ENCODE results near the gene HDAC1. TPM values are rescaled to one million over a fixed set of nuclear protein-coding genes. Genes with fewer than 3 reads are reported as not detected.
"Not testable (repeated sequence)": the region's sequence is repeated elsewhere in the genome, so short reads cannot be mapped to it uniquely, and the experiment has no call there.

Gene HDAC1
- total RNA-seq, 2 experiments from 2014 or later: 111 to 120 TPM

DNA sequence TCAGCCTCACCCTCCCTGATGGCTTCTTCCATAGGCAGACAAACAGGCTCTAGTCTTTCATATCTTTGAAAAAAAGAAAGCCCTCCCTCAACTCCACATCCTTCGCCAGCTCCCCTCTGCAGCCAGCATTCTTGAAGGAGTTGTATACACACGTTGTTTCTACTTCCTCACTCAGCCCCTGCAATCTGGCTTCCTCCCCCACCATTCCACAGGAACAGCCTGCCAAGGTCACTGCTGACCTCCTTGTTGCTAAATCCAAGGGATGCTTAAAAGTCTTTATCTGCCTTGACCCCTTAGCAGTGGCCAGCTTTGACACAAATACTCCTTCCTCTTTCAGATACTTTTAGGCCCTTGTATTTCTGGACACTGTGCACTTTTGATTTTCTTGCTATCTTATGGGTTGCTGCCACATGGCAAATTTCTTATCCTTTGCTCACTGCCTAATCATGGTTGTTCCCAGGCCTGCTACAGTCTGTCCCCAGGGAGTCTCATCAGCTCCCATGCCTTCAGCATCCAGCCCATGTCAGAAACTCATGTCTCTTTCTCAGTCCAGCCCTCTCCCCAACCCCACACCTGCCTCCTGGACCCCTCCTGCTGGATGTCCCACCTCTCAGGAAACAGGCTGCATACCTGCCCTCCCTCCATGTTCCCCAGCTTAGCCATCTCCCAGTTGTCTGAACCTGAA is 62.1 kb downstream of the HDAC1 start:
- Mint-ChIP-seq H3K4me1 (ENCODE audit: low read depth) (peaks cover 29% of the 10 kb centered on the region), H3K4me3 (peak overlapping the region; percentile 4), H3K27ac (peak overlapping the region; percentile 28), H3K27me3 (ENCODE audit: low read depth) (no peaks in the 10 kb centered on the region), H3K9me3 (peaks cover 2% of the 10 kb centered on the region), H3K36me3 (ENCODE audit: low read depth) (peaks cover 2% of the 10 kb centered on the region)
- CTCF ChIA-PET: no interaction called here
- no peak for DNase-seq
- intact Hi-C loops (cut with micrococcal nuclease): loop anchor here (5.0 kb wide), 1 partner anchor 132 kb away; the partner anchor contains the start of genes EIF3I and TMEM234

DNA sequence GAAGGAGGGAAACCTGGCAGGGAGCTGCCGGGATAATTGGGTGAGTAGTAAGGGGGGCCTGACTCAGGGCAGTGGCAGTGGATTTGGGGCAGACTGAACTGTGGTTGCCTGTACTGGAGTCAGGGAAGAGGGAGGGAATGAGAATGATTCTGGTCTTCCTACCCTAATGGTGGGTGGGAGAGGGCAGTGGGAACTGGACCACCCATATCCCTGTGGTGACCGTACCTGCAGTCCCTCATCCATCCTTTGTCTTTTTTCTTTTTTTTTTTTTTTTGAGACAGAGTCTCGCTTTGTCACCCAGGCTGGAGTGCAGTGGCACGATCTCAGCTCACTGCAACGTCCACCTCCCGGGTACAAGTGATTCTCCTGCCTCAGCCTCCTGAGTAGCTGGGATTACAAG is 63.9 kb downstream of the HDAC1 start:
- intact Hi-C loops (cut with micrococcal nuclease); H3K36me3 Mint-ChIP-seq (ENCODE audit: low read depth); H3K9me3 Mint-ChIP-seq; H3K4me3 Mint-ChIP-seq; H3K27ac Mint-ChIP-seq; H3K27me3 Mint-ChIP-seq (ENCODE audit: low read depth); DNase-seq: not testable (repeated sequence)
- peaks cover 27% of the 10 kb centered on the region for H3K4me1 Mint-ChIP-seq (ENCODE audit: low read depth)
- CTCF ChIA-PET: interaction anchor here (0.7 kb wide), 1 partner anchor 427 kb away, joined by 3 read pairs; no protein-coding TSS in a partner anchor

DNA sequence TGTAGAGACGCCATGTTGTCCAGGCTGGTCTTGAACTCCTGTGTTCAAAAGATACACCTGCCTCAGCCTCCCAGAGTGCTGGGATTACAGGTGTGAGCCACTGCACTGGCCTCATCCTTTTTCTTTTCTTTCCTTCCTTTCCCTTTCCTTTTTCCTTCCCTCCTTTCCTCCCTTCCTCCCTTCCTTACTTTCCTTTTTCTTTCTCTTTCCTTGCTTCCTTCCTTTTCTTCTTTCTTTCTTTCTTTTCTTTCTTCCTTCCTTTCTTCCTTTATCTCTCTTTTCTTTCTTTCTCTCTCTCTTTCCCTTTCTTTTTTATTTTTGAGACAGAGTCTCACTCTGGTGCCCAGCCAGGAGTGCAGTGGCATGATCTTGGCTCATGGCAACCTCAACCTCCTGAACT is 64.6 kb downstream of the HDAC1 start:
- H3K27me3 Mint-ChIP-seq (ENCODE audit: low read depth): no peaks in the 10 kb centered on the region
- intact Hi-C loops (cut with micrococcal nuclease): no loop called here
- H3K4me3 Mint-ChIP-seq: no peak overlapping the region
- CTCF ChIA-PET: interaction anchor here (0.7 kb wide), 1 partner anchor 427 kb away, joined by 3 read pairs; no protein-coding TSS in a partner anchor
- no peaks in the 10 kb centered on the region for H3K9me3 Mint-ChIP-seq
- H3K4me1 Mint-ChIP-seq (ENCODE audit: low read depth): peaks cover 28% of the 10 kb centered on the region
- no peak overlapping the region for H3K27ac Mint-ChIP-seq
- H3K36me3 Mint-ChIP-seq (ENCODE audit: low read depth): peaks cover 2% of the 10 kb centered on the region
- no peak for DNase-seq

DNA sequence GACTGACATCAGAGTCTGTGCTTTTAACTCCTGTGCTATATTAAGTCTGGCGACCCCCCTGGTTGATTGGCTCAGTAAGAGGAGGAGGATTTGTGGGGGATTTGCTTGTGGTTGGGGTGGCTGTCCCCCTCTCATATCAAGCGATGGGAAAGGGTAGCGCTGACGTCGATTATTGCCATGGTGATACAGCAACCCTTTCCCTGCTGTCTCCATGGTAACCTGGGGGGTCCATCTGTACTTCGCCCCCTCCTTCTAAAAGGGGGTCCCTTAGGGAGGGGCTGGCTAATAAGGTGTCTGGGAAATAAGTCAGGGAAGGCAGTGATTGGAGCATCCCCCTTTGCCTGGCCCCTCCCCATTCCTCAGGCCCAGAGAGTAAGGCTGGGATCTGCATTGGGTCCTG is 65.7 kb downstream of the HDAC1 start:
- Mint-ChIP-seq H3K36me3 (ENCODE audit: low read depth) (peaks cover 2% of the 10 kb centered on the region), H3K27ac (no peak overlapping the region), H3K9me3 (no peaks in the 10 kb centered on the region), H3K27me3 (ENCODE audit: low read depth) (no peaks in the 10 kb centered on the region), H3K4me3 (no peak overlapping the region), H3K4me1 (ENCODE audit: low read depth) (peaks cover 28% of the 10 kb centered on the region)
- DNase-seq: no peak
- CTCF ChIA-PET: no interaction called here
- intact Hi-C loops (cut with micrococcal nuclease): no loop called here

DNA sequence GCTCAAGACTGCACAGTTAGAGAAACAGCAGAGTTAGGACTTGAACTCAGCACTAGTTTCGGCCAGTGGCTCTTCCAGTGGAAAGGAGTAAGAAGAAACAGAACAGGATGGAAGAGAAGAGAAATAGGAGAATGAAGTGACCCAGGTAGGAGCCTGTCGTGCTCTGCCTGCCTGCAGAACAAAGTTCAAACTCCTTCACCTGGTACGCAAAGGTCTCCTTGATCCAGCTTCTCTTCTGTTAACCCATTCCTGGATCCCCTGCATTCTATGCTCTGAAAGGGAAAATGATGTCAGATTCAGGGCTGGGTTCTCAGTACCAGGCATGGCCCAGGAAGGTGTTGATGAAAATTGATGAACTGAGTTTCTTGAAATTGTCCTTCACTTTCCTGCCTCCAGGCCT is 66.6 kb downstream of the HDAC1 start:
- CTCF ChIA-PET: interaction anchor here (0.6 kb wide), 1 partner anchor 20 kb away, joined by 4 read pairs; no protein-coding TSS in a partner anchor
- Mint-ChIP-seq H3K4me3 (no peak overlapping the region), H3K9me3 (no peaks in the 10 kb centered on the region)

DNA sequence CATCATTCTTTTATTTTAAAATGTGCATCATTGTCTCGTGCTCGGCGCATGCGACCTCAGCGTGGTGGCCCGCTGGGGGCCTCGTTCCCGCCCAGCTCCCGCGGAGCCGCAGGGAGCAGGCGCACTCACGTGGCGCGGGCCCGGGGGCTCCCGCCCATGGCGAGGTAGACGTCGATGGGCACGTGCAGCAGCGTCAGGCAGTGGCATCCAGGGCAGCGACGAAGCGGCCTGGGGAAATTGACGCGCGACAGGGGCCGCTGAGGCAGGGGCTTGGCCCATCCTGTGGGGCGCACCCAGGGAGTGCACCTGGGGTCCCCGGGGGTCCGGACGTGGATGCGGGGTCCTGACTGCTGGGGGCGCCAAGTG is 69.4 kb downstream of the HDAC1 start:
- H3K36me3 Mint-ChIP-seq (ENCODE audit: low read depth): peaks cover 12% of the 10 kb centered on the region
- intact Hi-C loops (cut with micrococcal nuclease): loop anchor here (5.0 kb wide), 1 partner anchor 144 kb away; no protein-coding TSS in a partner anchor
- H3K4me1 Mint-ChIP-seq (ENCODE audit: low read depth): peaks cover 21% of the 10 kb centered on the region
- CTCF ChIA-PET: interaction anchor here (0.6 kb wide), 1 partner anchor 166 kb away, joined by 3 read pairs; no protein-coding TSS in a partner anchor
- H3K27ac Mint-ChIP-seq: no peak overlapping the region
- no peaks in the 10 kb centered on the region for H3K9me3 Mint-ChIP-seq
- no peak overlapping the region for H3K4me3 Mint-ChIP-seq
- no peaks in the 10 kb centered on the region for H3K27me3 Mint-ChIP-seq (ENCODE audit: low read depth)
- DNase-seq: no peak

More for the DNA sequence above, 66.6 kb downstream of the HDAC1 start:
- peaks cover 25% of the 10 kb centered on the region for H3K4me1 Mint-ChIP-seq (ENCODE audit: low read depth)
- peaks cover 4% of the 10 kb centered on the region for H3K36me3 Mint-ChIP-seq (ENCODE audit: low read depth)
- H3K27me3 Mint-ChIP-seq (ENCODE audit: low read depth): no peaks in the 10 kb centered on the region
- intact Hi-C loops (cut with micrococcal nuclease): no loop called here
- no peak for DNase-seq
- no peak overlapping the region for H3K27ac Mint-ChIP-seq

DNA sequence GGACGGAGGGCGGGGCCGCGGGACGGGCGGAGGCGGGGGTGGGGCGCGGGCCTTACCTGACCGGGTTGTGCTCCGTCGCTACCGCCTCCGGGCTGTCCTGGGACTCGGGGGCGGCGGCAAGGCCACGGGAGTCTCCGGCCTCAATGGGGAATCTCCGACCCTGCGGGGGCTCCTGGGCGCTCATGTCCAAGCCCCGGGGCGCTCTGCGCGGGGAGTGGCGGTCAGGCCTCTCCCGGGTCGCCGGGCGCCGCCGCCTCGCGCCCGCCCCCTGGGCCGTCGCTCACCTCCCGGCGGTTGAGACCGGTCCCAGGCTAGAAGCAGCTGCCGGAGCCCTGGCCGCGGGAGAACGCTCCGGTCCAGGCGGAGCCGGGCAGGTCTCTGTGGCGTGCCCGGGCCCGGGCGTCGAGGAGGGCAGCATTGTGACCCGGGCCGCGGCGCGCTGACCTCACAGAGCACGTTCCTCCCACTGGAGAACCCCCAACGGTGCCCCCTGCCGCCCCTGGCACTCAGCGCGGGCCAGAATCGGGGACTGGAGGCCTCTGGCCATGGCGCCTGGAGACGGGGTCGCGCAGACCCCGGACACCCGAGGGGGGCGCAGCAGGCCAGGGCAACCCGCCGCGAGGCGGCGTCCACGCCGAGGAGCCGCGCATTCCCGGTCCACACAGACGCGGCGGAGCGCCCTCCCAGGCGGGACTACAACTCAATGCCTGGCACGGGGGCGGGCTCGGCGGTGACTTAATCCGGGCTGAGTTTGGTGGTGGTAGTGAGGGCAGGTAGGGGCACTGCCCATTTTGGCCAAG is 70.0 kb downstream of the HDAC1 start:
- peak overlapping the region; percentile 25 for H3K4me3 Mint-ChIP-seq
- intact Hi-C loops (cut with micrococcal nuclease): loop anchor here (5.0 kb wide), 1 partner anchor 145 kb away; no protein-coding TSS in a partner anchor
- peak; percentile 55 for DNase-seq
- no peaks in the 10 kb centered on the region for H3K27me3 Mint-ChIP-seq (ENCODE audit: low read depth)
- no peaks in the 10 kb centered on the region for H3K9me3 Mint-ChIP-seq
- no peak overlapping the region for H3K27ac Mint-ChIP-seq
- peaks cover 21% of the 10 kb centered on the region for H3K4me1 Mint-ChIP-seq (ENCODE audit: low read depth)
- CTCF ChIA-PET: interaction anchor here (0.6 kb wide), 1 partner anchor 165 kb away, joined by 3 read pairs; no protein-coding TSS in a partner anchor
- peaks cover 12% of the 10 kb centered on the region for H3K36me3 Mint-ChIP-seq (ENCODE audit: low read depth)

DNA sequence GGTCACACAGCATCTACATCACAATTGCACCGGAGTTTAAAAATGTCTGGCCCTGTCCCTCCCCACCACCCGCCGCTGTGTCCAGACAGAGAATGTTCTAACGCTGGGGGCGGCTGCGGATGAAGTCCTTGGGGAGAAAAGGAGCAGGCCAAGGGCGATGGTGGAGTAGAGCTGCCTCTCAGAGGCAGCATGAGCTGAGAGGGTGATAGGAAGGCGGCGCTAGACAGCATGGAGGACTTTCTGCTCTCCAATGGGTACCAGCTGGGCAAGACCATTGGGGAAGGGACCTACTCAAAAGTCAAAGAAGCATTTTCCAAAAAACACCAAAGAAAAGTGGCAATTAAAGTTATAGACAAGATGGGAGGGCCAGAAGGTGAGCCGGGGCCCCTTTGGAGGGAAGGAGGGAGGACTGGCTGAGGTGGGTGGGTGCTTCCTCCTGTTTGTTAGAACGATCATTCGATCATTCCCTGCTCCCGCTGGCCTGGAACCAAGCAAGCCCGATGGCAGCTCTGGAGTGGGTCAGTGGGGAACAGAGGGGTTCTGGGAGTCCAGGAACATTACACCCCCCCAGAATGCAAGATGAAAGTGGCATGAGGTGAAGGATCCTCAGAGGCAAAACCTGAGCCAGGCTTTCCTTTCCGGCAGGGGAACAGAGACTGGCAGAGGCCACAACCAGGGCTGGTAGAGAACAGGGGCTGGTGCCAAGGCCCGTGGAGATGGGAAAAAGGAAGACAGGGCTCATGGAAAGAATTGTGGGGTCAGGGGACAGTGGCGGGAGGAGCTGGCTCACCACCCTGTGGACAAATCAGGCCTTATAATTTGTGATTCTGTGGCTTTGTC is 70.8 kb downstream of the HDAC1 start, which contains the start of the genes FAM229A and TSSK3:
TSS of gene FAM229A (minus strand) at position 12 of the 840 bp plus-strand sequence. CDS start 394 bp downstream, outside the sequence.
TSS of gene TSSK3 (plus strand) at position 66 of the 840 bp plus-strand sequence. CDS start at position 229, 163 bp downstream.
- peaks cover 21% of the 10 kb centered on the region for H3K4me1 Mint-ChIP-seq (ENCODE audit: low read depth)

DNA sequence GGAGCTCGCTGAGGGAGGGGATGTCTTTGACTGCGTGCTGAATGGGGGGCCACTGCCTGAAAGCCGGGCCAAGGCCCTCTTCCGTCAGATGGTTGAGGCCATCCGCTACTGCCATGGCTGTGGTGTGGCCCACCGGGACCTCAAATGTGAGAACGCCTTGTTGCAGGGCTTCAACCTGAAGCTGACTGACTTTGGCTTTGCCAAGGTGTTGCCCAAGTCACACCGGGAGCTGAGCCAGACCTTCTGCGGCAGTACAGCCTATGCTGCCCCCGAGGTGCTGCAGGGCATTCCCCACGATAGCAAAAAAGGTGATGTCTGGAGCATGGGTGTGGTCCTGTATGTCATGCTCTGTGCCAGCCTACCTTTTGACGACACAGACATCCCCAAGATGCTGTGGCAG is 71.8 kb downstream of the HDAC1 start:
- no peaks in the 10 kb centered on the region for H3K27me3 Mint-ChIP-seq (ENCODE audit: low read depth)
- H3K27ac Mint-ChIP-seq: no peak overlapping the region
- intact Hi-C loops (cut with micrococcal nuclease): loop anchor here (5.0 kb wide), 1 partner anchor 146 kb away; no protein-coding TSS in a partner anchor
- CTCF ChIA-PET: no interaction called here
- H3K36me3 Mint-ChIP-seq (ENCODE audit: low read depth): peaks cover 10% of the 10 kb centered on the region
- H3K9me3 Mint-ChIP-seq: no peaks in the 10 kb centered on the region
- H3K4me1 Mint-ChIP-seq (ENCODE audit: low read depth): peaks cover 20% of the 10 kb centered on the region
- no peak for DNase-seq
- no peak overlapping the region for H3K4me3 Mint-ChIP-seq

More for the DNA sequence above, 70.8 kb downstream of the HDAC1 start, which contains the start of the genes FAM229A and TSSK3:
- H3K27me3 Mint-ChIP-seq (ENCODE audit: low read depth): no peaks in the 10 kb centered on the region
- H3K36me3 Mint-ChIP-seq (ENCODE audit: low read depth): peaks cover 12% of the 10 kb centered on the region
- CTCF ChIA-PET: no interaction called here
- peak within 1 kb of the TSS; percentile 25 for H3K4me3 Mint-ChIP-seq
- H3K27ac Mint-ChIP-seq: no peak within 1 kb of the TSS
- H3K9me3 Mint-ChIP-seq: no peaks in the 10 kb centered on the region
- intact Hi-C loops (cut with micrococcal nuclease): loop anchor here (5.0 kb wide), 1 partner anchor 145 kb away; no protein-coding TSS in a partner anchor
- no peak for DNase-seq

DNA sequence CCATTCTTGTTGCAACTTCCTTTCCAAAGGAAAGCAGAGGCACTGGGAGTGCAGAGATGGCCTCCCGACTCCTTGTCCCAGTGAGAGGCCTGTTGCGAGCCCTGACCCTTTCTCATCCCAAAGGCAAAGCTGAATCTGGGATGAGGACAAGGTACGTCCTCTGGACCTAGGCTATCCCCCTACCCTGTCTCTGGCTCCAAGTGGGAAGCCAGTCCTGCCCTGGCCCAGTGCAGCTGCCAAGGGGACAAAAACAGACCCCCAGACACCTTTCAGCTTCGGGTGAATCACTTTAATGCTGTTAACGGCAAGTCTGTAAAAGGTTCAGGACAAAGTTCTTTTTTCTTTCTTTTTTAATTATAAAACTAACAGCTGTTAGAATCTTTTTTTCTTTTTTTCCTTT is 73.0 kb downstream of the HDAC1 start:
- H3K27me3 Mint-ChIP-seq (ENCODE audit: low read depth): no peaks in the 10 kb centered on the region
- intact Hi-C loops (cut with micrococcal nuclease): loop anchor here (5.0 kb wide), 1 partner anchor 148 kb away; no protein-coding TSS in a partner anchor

DNA sequence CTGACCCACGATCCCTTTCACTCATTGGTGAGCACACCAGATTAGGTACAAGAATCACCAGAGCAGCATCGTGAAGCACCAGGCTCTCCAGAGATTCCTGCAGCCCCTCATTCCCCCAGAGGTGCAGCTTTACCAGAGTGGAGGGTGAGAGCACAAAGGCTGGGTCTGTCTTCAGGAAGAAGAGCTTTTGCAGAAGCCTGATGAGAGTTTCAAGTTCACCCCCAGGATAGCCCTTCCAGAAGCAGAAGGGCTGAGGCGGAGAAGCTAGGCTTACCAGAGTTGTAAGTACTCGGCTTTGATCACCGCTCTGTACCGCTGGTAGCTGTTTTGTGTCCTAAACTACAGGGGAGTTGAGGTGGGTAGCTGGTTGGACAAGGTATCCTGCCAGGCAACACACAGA is 73.6 kb downstream of the HDAC1 start:
- CTCF ChIA-PET: interaction anchor here (0.6 to 1.1 kb wide), 2 partner anchors 150 to 155 kb away, joined by 3 to 4 read pairs; no protein-coding TSS in a partner anchor
- H3K4me3 Mint-ChIP-seq: no peak overlapping the region
- H3K4me1 Mint-ChIP-seq (ENCODE audit: low read depth): peaks cover 10% of the 10 kb centered on the region
- H3K27me3 Mint-ChIP-seq (ENCODE audit: low read depth): no peaks in the 10 kb centered on the region
- DNase-seq: no peak
- H3K9me3 Mint-ChIP-seq: no peaks in the 10 kb centered on the region
- no peak overlapping the region for H3K27ac Mint-ChIP-seq
- intact Hi-C loops (cut with micrococcal nuclease): no loop called here
- peaks cover 10% of the 10 kb centered on the region for H3K36me3 Mint-ChIP-seq (ENCODE audit: low read depth)

More for the DNA sequence above, 73.0 kb downstream of the HDAC1 start:
- CTCF ChIA-PET: interaction anchor here (1.1 kb wide), 1 partner anchor 149 kb away, joined by 3 read pairs; no protein-coding TSS in a partner anchor
- Mint-ChIP-seq H3K4me1 (ENCODE audit: low read depth) (peaks cover 14% of the 10 kb centered on the region), H3K36me3 (ENCODE audit: low read depth) (peaks cover 10% of the 10 kb centered on the region), H3K9me3 (no peaks in the 10 kb centered on the region), H3K27ac (no peak overlapping the region), H3K4me3 (no peak overlapping the region)
- DNase-seq: no peak
